ENCODE measurements around the gene VPS37C. TPM values are rescaled to one million over a fixed set of nuclear protein-coding genes. Genes with fewer than 3 reads are reported as not detected.
"Not testable (repeated sequence)": the region's sequence is repeated elsewhere in the genome, so short reads cannot be mapped to it uniquely, and the experiment has no call there.

VPS37C gene
- total RNA-seq, 1 experiment from 2014 or later: 23.4 TPM

- DNase-seq (ENCODE audit: low spot score) (no peak), ATAC-seq (no peak)
- ChIA-PET CTCF (interaction anchor here (2.0 kb wide), 1 partner anchor 9 kb away, joined by 4 read pairs; no protein-coding TSS in a partner anchor), POLR2A (no interaction called here)
- Mint-ChIP-seq H3K4me3 (no peak overlapping the region), H3K27me3 (ENCODE audit: low read depth) (peaks cover 8% of the 10 kb centered on the region), H3K27ac (no peak overlapping the region), H3K4me1 (peaks cover 9% of the 10 kb centered on the region; the same call in 1 of the 2 replicates), H3K36me3 (peaks cover 3% of the 10 kb centered on the region; the same call in 1 of the 2 replicates), H3K9me3 (peaks cover 20% of the 10 kb centered on the region)
- TF ChIP-seq ZNF263 (CRISPR knock-in tag; IDR thresholded peaks at IDR 0.05; ENCODE audit: low read depth) (no peak), ATF1 (CRISPR knock-in tag; IDR thresholded peaks at IDR 0.05) (no peak), TEAD4 (CRISPR knock-in tag; IDR thresholded peaks at IDR 0.05) (no peak), ZNF396 (CRISPR knock-in tag; IDR thresholded peaks at IDR 0.05; ENCODE audit: borderline replicate concordance) (no peak), ZNF671 (CRISPR knock-in tag; IDR thresholded peaks at IDR 0.05) (no peak), ZNF138 (CRISPR knock-in tag; conservative IDR thresholded peaks at IDR 0.05) (no peak), MXD4 (CRISPR knock-in tag; IDR thresholded peaks at IDR 0.05; ENCODE audit: borderline replicate concordance) (no peak), JUN (CRISPR knock-in tag; IDR thresholded peaks at IDR 0.05) (no peak), USF1 (CRISPR knock-in tag; IDR thresholded peaks at IDR 0.05) (no peak), ATF2 (CRISPR knock-in tag; IDR thresholded peaks at IDR 0.05; ENCODE audit: borderline replicate concordance, low read depth) (no peak)
These were observed 7.6 kb upstream of the VPS37C start for GRCh38 chr11:61168800-61169199.

- ChIA-PET CTCF (interaction anchor here (2.0 kb wide), 1 partner anchor 8 kb away, joined by 4 read pairs; no protein-coding TSS in a partner anchor), POLR2A (interaction anchor here (0.7 kb wide), 1 partner anchor 49 kb away, joined by 5 read pairs; no protein-coding TSS in a partner anchor)
- H3K27me3 Mint-ChIP-seq (ENCODE audit: low read depth): peaks cover 8% of the 10 kb centered on the region
- H3K36me3 Mint-ChIP-seq: peaks cover 3% of the 10 kb centered on the region; the same call in 1 of the 2 replicates
- H3K27ac Mint-ChIP-seq: no peak overlapping the region
- H3K4me1 Mint-ChIP-seq: peaks cover 9% of the 10 kb centered on the region; the same call in 1 of the 2 replicates
- no peak for TF ChIP-seq USF2 (CRISPR knock-in tag; IDR thresholded peaks at IDR 0.05)
- no peak for TF ChIP-seq HMGXB4 (CRISPR knock-in tag; IDR thresholded peaks at IDR 0.05)
- TF ChIP-seq ZNF416 (CRISPR knock-in tag; IDR thresholded peaks at IDR 0.05): no peak
- no peak for TF ChIP-seq TEAD1 (CRISPR knock-in tag; IDR thresholded peaks at IDR 0.05)
- TF ChIP-seq ESRRA (CRISPR knock-in tag; IDR thresholded peaks at IDR 0.05; ENCODE audit: borderline replicate concordance): no peak
- no peak for TF ChIP-seq ZNF671 (CRISPR knock-in tag; IDR thresholded peaks at IDR 0.05)
- TF ChIP-seq SMAD3 (CRISPR knock-in tag; IDR thresholded peaks at IDR 0.05; ENCODE audit: borderline replicate concordance): no peak
- no peak for TF ChIP-seq AFF4 (CRISPR knock-in tag; IDR thresholded peaks at IDR 0.05; ENCODE audit: borderline replicate concordance)
- no peak for TF ChIP-seq ATF3 (CRISPR knock-in tag; conservative IDR thresholded peaks at IDR 0.05)
- TF ChIP-seq E2F1 (CRISPR knock-in tag; IDR thresholded peaks at IDR 0.05): no peak
- TF ChIP-seq CREB1 (CRISPR knock-in tag; IDR thresholded peaks at IDR 0.05): no peak
- no peak for TF ChIP-seq ZNF232 (CRISPR knock-in tag; IDR thresholded peaks at IDR 0.05)
- DNase-seq (ENCODE audit: low spot score): no peak
- no peak for ATAC-seq
- H3K9me3 Mint-ChIP-seq: peaks cover 17% of the 10 kb centered on the region
- no peak overlapping the region for H3K4me3 Mint-ChIP-seq
These were observed 6.9 kb upstream of the VPS37C start for GRCh38 chr11:61168042-61168688.

- H3K4me3 Mint-ChIP-seq; CTCF ChIA-PET; ATAC-seq; H3K27ac Mint-ChIP-seq; H3K27me3 Mint-ChIP-seq (ENCODE audit: low read depth); POLR2A ChIA-PET; H3K36me3 Mint-ChIP-seq; DNase-seq (ENCODE audit: low spot score); H3K9me3 Mint-ChIP-seq: not testable (repeated sequence)
- peaks cover 20% of the 10 kb centered on the region; the same call in 1 of the 2 replicates for H3K4me1 Mint-ChIP-seq
These were observed 5.1 kb upstream of the VPS37C start for GRCh38 chr11:61166331-61166730.
